Trophoblast cell (in vitro differentiated cells and primary cell): ENCODE measurements around the gene BCOR.

Experiments used
- DNase-seq, 2 donors: peaks; one replicate each; pipeline ENCODE4 v3.0.0-alpha.2; 2016
- H2AFZ ChIP-seq: 2 replicates; pipeline ENCODE4 v1.6.1; 2013; ENCODE audit warnings: low read length, moderate library complexity, mild to moderate bottlenecking; ENCODE audit not compliant: insufficient read depth, poor library complexity
- H2AK5ac ChIP-seq: 2 replicates; pipeline ENCODE4 v1.6.1; 2013; ENCODE audit warnings: mild to moderate bottlenecking, low read length
- H2BK120ac ChIP-seq: 2 replicates; pipeline ENCODE4 v1.6.1; 2013; ENCODE audit warnings: low read length, mild to moderate bottlenecking, moderate library complexity; ENCODE audit not compliant: insufficient read depth, poor library complexity
- H2BK12ac ChIP-seq: 2 replicates; pipeline ENCODE4 v1.6.1; 2013; ENCODE audit warnings: mild to moderate bottlenecking, low read length, moderate library complexity
- H2BK5ac ChIP-seq: 2 replicates; pipeline ENCODE4 v1.6.1; 2013; ENCODE audit warnings: low read length, low read depth, moderate library complexity, mild to moderate bottlenecking; ENCODE audit not compliant: poor library complexity
- H3K14ac ChIP-seq: 2 replicates; pipeline ENCODE4 v1.6.1; 2013; ENCODE audit warnings: mild to moderate bottlenecking, low read length
- H3K18ac ChIP-seq: 2 replicates; pipeline ENCODE4 v1.6.1; 2013; ENCODE audit warnings: mild to moderate bottlenecking, low read length
- H3K23ac ChIP-seq: 2 replicates; pipeline ENCODE4 v1.6.1; 2013; ENCODE audit warnings: low read length
- H3K27ac ChIP-seq: 2 replicates; pipeline ENCODE4 v1.5.1; 2013; ENCODE audit warnings: low read depth, mild to moderate bottlenecking, inconsistent platforms, low read length, moderate library complexity
- H3K27me3 ChIP-seq: 2 replicates; pipeline ENCODE4 v1.6.1; 2013; ENCODE audit warnings: inconsistent platforms, mild to moderate bottlenecking, low read length, moderate library complexity; ENCODE audit not compliant: insufficient read depth
- H3K36me3 ChIP-seq, 2 experiments: 1 replicate in 1 of 2; 2 replicates in 1 of 2; pipeline ENCODE4 v1.6.1; 2013; ENCODE audit warnings: low read length in 2 of 2, mild to moderate bottlenecking in 2 of 2, moderate library complexity in 1 of 2; ENCODE audit not compliant: insufficient read depth in 2 of 2, control insufficient read depth in 1 of 2
- H3K4ac ChIP-seq: 2 replicates; pipeline ENCODE4 v1.6.1; 2013; ENCODE audit warnings: low read depth, mild to moderate bottlenecking, low read length, moderate library complexity
- H3K4me1 ChIP-seq, 2 experiments: 1 replicate in 1 of 2; 2 replicates in 1 of 2; pipeline ENCODE4 v1.6.1; 2013; ENCODE audit warnings: low read length in 2 of 2, mild to moderate bottlenecking in 2 of 2, moderate library complexity in 1 of 2; ENCODE audit not compliant: insufficient read depth in 2 of 2, control insufficient read depth in 1 of 2
- H3K4me2 ChIP-seq: 2 replicates; pipeline ENCODE4 v1.6.1; 2013; ENCODE audit warnings: inconsistent platforms, mild to moderate bottlenecking, low read length, moderate library complexity
- H3K4me3 ChIP-seq: 2 replicates; pipeline ENCODE4 v1.5.1; 2013; ENCODE audit warnings: mild to moderate bottlenecking, low read depth, low read length, inconsistent platforms
- H3K79me1 ChIP-seq: one replicate; pipeline ENCODE4 v1.6.1; 2013; ENCODE audit warnings: low read length
- H3K79me2 ChIP-seq: 2 replicates; pipeline ENCODE4 v1.6.1; 2013; ENCODE audit warnings: low read length, mild to moderate bottlenecking; ENCODE audit not compliant: control insufficient read depth, insufficient read depth, poor library complexity
- H3K9ac ChIP-seq: 2 replicates; pipeline ENCODE4 v1.6.1; 2013; ENCODE audit warnings: mild to moderate bottlenecking, low read length
- H3K9me3 ChIP-seq: 2 replicates; pipeline ENCODE4 v1.6.1; 2013; ENCODE audit warnings: low read depth, mild to moderate bottlenecking, control low read depth, inconsistent platforms, low read length; ENCODE audit not compliant: insufficient read depth
- H4K12ac ChIP-seq: 2 replicates; pipeline ENCODE4 v1.6.1; 2013; ENCODE audit warnings: low read depth, mild to moderate bottlenecking, low read length, moderate library complexity
- H4K8ac ChIP-seq: 2 replicates; pipeline ENCODE4 v1.6.1; 2013; ENCODE audit warnings: low read depth, mild to moderate bottlenecking, low read length, moderate library complexity
- H4K91ac ChIP-seq: one replicate; pipeline ENCODE4 v1.6.1; 2013; ENCODE audit warnings: low read depth, mild to moderate bottlenecking, low read length, moderate library complexity
- WGBS: extraction: QIAGEN DNeasy Blood & Tissue Kit; methylation state at CpG from one replicate; pipeline ENCODE4 v1.1.7; 2013; ENCODE audit warnings: missing lambda C conversion rate; ENCODE audit not compliant: insufficient read length, insufficient coverage; ENCODE audit errors: extremely low coverage; 5-methylcytosine and 5-hydroxymethylcytosine counted together

The BCOR gene

DNA sequence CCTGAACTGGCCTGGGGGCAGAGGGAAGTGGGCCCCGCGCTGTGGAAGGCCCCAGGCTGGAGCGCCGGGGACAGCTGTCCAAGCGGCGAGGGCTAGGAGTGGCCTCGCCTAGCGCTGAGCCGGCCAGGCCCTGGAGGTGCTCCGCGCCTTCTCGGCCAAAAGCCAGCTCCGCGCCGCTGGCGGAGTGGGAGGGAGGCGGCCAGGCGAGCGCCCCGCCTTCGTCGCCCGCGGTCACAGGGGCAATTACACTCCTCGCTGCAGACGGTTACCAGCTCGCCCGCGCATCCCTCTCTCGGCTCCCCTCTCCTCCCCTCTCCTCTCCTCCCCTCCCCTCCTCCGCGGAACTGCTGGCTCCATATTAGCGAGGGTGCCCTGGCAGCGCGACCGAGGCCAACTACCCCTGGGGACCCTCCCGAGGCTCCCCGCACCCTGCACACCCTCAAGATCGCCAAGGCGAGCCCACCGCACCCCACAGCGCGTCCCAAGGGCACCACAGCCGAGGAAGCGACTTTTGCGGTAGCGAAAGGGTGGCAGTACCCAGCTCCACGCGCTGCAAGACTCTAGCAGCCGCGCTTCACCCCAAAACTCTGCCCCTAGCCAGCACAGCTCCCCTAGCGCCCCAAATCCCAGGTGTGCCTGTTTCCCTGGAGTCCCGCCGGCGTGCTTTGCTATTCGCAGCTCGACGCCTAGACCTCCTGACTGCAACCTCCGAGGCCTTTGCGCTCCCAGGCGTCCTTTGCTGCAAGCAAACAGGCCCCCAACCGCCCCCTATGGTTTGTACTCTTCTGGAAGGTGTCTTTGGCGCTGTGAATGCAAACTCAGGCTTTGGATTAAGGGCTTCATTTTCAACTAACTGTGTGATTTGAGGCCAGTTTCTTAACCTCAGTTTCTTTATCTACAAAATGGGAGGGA lies 91.4 kb downstream of the BCOR start:
- Histone ChIP-seq H2BK12ac (peak overlapping the region; percentile 56), H2AFZ (peak overlapping the region; percentile 31), H4K91ac (no peak overlapping the region), H3K18ac (peak overlapping the region; percentile 44), H3K14ac (no peak overlapping the region), H2BK120ac (peak overlapping the region; percentile 33), H3K4me3 (no peak overlapping the region), H4K12ac (no peak overlapping the region), H3K27me3 (peaks cover 28% of the 10 kb centered on the region), H2BK5ac (no peak overlapping the region), H3K23ac (no peak overlapping the region), H3K79me2 (no peaks in the 10 kb centered on the region), H3K4ac (no peak overlapping the region), H4K8ac (peak overlapping the region; percentile 44), H3K79me1 (peaks cover 7% of the 10 kb centered on the region), H3K9ac (no peak overlapping the region), H3K27ac (no peak overlapping the region), H3K9me3 (peaks cover 3% of the 10 kb centered on the region), H3K4me2 (peak overlapping the region; percentile 26), H3K36me3 (no peaks in the 10 kb centered on the region), H2AK5ac (no peak overlapping the region), H3K4me1 (peaks cover 25 to 34% of the 10 kb centered on the region in 2 experiments)
- no CpG with 5 or more reads among the region's 63 CpGs for WGBS
- DNase-seq, result peak; percentile 50 to 65

GRCh38 chrX:40005292-40006011 lies 92.3 kb downstream of the BCOR start:
- H4K91ac ChIP-seq, result no peak overlapping the region

GRCh38 chrX:40004921-40005291 lies 92.9 kb downstream of the BCOR start:
- Histone ChIP-seq H4K12ac (no peak overlapping the region), H3K9ac (no peak overlapping the region), H4K91ac (no peak overlapping the region), H3K9me3 (peaks cover 3% of the 10 kb centered on the region), H3K14ac (no peak overlapping the region), H3K4me1 (peaks cover 24 to 27% of the 10 kb centered on the region in 2 experiments), H3K79me2 (no peaks in the 10 kb centered on the region), H2BK120ac (no peak overlapping the region), H2AFZ (no peak overlapping the region), H3K79me1 (peaks cover 6% of the 10 kb centered on the region), H3K4me2 (no peak overlapping the region), H3K27me3 (peaks cover 28% of the 10 kb centered on the region), H3K4me3 (no peak overlapping the region), H2AK5ac (no peak overlapping the region), H3K4ac (no peak overlapping the region), H4K8ac (no peak overlapping the region), H3K36me3 (no peaks in the 10 kb centered on the region), H2BK12ac (no peak overlapping the region), H3K18ac (no peak overlapping the region), H3K23ac (no peak overlapping the region), H2BK5ac (no peak overlapping the region), H3K27ac (no peak overlapping the region)
- WGBS, result no CpG with 5 or more reads among the region's 16 CpGs
- DNase-seq, result no peak

More at GRCh38 chrX:40005292-40006011, 92.3 kb downstream of the BCOR start:
- Histone ChIP-seq H3K9ac (no peak overlapping the region), H2BK5ac (no peak overlapping the region), H3K14ac (no peak overlapping the region), H2AFZ (peak overlapping the region; percentile 31), H4K8ac (no peak overlapping the region), H2AK5ac (no peak overlapping the region), H3K4me2 (peak overlapping the region; percentile 47), H3K18ac (no peak overlapping the region), H3K79me2 (no peaks in the 10 kb centered on the region), H3K4ac (no peak overlapping the region), H2BK120ac (peak overlapping the region; percentile 33), H3K4me1 (peaks cover 25 to 29% of the 10 kb centered on the region in 2 experiments), H2BK12ac (peak overlapping the region; percentile 56), H3K23ac (no peak overlapping the region), H4K12ac (no peak overlapping the region), H3K79me1 (peaks cover 7% of the 10 kb centered on the region), H3K4me3 (no peak overlapping the region), H3K27ac (no peak overlapping the region), H3K27me3 (peaks cover 28% of the 10 kb centered on the region), H3K36me3 (no peaks in the 10 kb centered on the region), H3K9me3 (peaks cover 3% of the 10 kb centered on the region)
- no peak for DNase-seq
- no CpG with 5 or more reads among the region's 73 CpGs for WGBS

GRCh38 chrX:40004246-40004535 lies 93.6 kb downstream of the BCOR start:
- DNase-seq, result no peak
- H3K9ac ChIP-seq, result no peak overlapping the region
- H2BK120ac ChIP-seq, result no peak overlapping the region
- no peak overlapping the region for H4K91ac ChIP-seq
- no peak overlapping the region for H2AFZ ChIP-seq
- H3K4ac ChIP-seq, result no peak overlapping the region
- peaks cover 5% of the 10 kb centered on the region for H3K79me1 ChIP-seq
- H3K79me2 ChIP-seq, result no peaks in the 10 kb centered on the region
- H3K23ac ChIP-seq, result no peak overlapping the region
- H2BK5ac ChIP-seq, result no peak overlapping the region
- H3K4me3 ChIP-seq, result no peak overlapping the region
- no peak overlapping the region for H3K27ac ChIP-seq
- H3K4me1 ChIP-seq, result peaks cover 18 to 22% of the 10 kb centered on the region in 2 experiments
- H2AK5ac ChIP-seq, result no peak overlapping the region
- no peak overlapping the region for H3K4me2 ChIP-seq
- H3K14ac ChIP-seq, result no peak overlapping the region
- H2BK12ac ChIP-seq, result no peak overlapping the region
- H3K27me3 ChIP-seq, result peaks cover 28% of the 10 kb centered on the region
- no CpG with 5 or more reads among the region's 4 CpGs for WGBS
- no peaks in the 10 kb centered on the region for H3K36me3 ChIP-seq
- no peak overlapping the region for H4K12ac ChIP-seq
- H4K8ac ChIP-seq, result no peak overlapping the region
- H3K18ac ChIP-seq, result no peak overlapping the region
- peaks cover 3% of the 10 kb centered on the region for H3K9me3 ChIP-seq
